GM12878 (cell line): ENCODE data around the gene RIF1. TPM values are rescaled to one million over a fixed set of nuclear protein-coding genes. Genes with fewer than 3 reads are reported as not detected.

Source experiments
- ATAC-seq: fragments of 200-7000 bp; cut with Tn5 transposase; 3 replicates; pipeline ENCODE4 v1.9.1; 2020; ENCODE audit warnings: mild to moderate bottlenecking, moderate library complexity
- BruUV-seq: library from RNA; stranded (reverse); fragments of 400-500 nt; replicated peaks from 2 replicates; lab custom pipeline; 2021; lab: Mats Ljungman, UMichigan
- CTCF ChIA-PET: fragments of 300-600 bp; sonication (Branson Sonifier 250); formaldehyde crosslinking; extraction: SDS; loops from one replicate; lab custom pipeline; 2021; ENCODE audit warnings: inconsistent platforms; lab: Yijun Ruan, JAX
- POLR2A ChIA-PET: fragments of 350-600 bp; formaldehyde crosslinking; extraction: SDS; loops from one replicate; lab custom pipeline; 2021; ENCODE audit warnings: inconsistent platforms; lab: Charles Lee
- RAD21 ChIA-PET: fragments of 300-600 bp; sonication (Branson Sonifier 250); formaldehyde crosslinking; loops from one replicate; lab custom pipeline; 2023; ENCODE audit warnings: antibody characterized with exemption; ENCODE audit not compliant: unreplicated experiment; lab: Charles Lee
- SMC1A ChIA-PET: fragments of 300-600 bp; sonication (Branson Sonifier 250); formaldehyde crosslinking; loops from one replicate; lab custom pipeline; 2023; ENCODE audit not compliant: unreplicated experiment, uncharacterized antibody; lab: Charles Lee
- DNase-seq: peaks from one replicate; pipeline ENCODE4 v3.0.0-alpha.2; 2011; ENCODE audit warnings: low read depth, low spot score
- FAIRE-seq: peaks from 3 replicates; lab custom pipeline; 2011; peaks lifted over from hg19 to GRCh38; lab: Jason Lieb, UNC
- H2AFZ ChIP-seq: 2 replicates; pipeline ENCODE4 v1.6.0; 2011; ENCODE audit warnings: low read depth, low read length, control low read depth; ENCODE audit not compliant: control insufficient read depth
- H3K27ac ChIP-seq: 2 replicates; pipeline ENCODE4 v1.5.1; 2011; ENCODE audit warnings: control low read depth; ENCODE audit not compliant: control insufficient read depth, insufficient read depth
- H3K27me3 ChIP-seq, 2 experiments: replicated peaks in 1 of 2; 2 replicates each; pipeline versions ENCODE4 v1.6.0 to v1.6.1; 2011; ENCODE audit warnings: low read length in 1 of 2; ENCODE audit not compliant: control insufficient read depth in 2 of 2, insufficient read depth in 2 of 2
- H3K36me3 ChIP-seq, 2 experiments: 2 replicates each; pipeline ENCODE4 v1.5.1; 2011; ENCODE audit warnings: low read length in 1 of 2; ENCODE audit not compliant: control insufficient read depth in 2 of 2, insufficient read depth in 2 of 2
- H3K4me1 ChIP-seq: 2 replicates; pipeline ENCODE4 v1.6.1; 2011; ENCODE audit warnings: mild to moderate bottlenecking, low read length, moderate library complexity, mixed read lengths; ENCODE audit not compliant: control insufficient read depth, insufficient read depth
- H3K4me2 ChIP-seq: 2 replicates; pipeline ENCODE4 v1.6.0; 2011; ENCODE audit warnings: control low read depth; ENCODE audit not compliant: control insufficient read depth, insufficient read depth
- H3K4me3 ChIP-seq: fragments of 200-600 bp; sonication (generic); 2 replicates; pipeline ENCODE4 v1.5.1; 2016
- H3K79me2 ChIP-seq: 2 replicates; pipeline ENCODE4 v1.6.0; 2011; ENCODE audit warnings: low read length; ENCODE audit not compliant: control insufficient read depth, insufficient read depth
- H3K9ac ChIP-seq: 2 replicates; pipeline ENCODE4 v1.8.0; 2011; ENCODE audit warnings: low read length, control low read depth, mixed read lengths; ENCODE audit not compliant: control insufficient read depth, insufficient read depth
- H3K9me3 ChIP-seq: replicated peaks from 3 replicates; pipeline ENCODE4 v1.5.1; 2011; ENCODE audit warnings: mild to moderate bottlenecking, low read length; ENCODE audit not compliant: control insufficient read depth, insufficient read depth
- H4K20me1 ChIP-seq: 2 replicates; pipeline ENCODE4 v1.6.0; 2011; ENCODE audit not compliant: control insufficient read depth, insufficient read depth
- ATF2 ChIP-seq: IDR thresholded peaks from 2 replicates; pipeline ENCODE4 v1.6.1; 2012; ENCODE audit warnings: low read length, inconsistent platforms
- BMI1 ChIP-seq: fragments of 450-650 bp; IDR thresholded peaks from 2 replicates; pipeline ENCODE4 v1.6.1; 2016; ENCODE audit warnings: mild to moderate bottlenecking, moderate library complexity, borderline replicate concordance
- CEBPZ ChIP-seq: fragments of 150-350 bp; IDR thresholded peaks from 2 replicates; pipeline ENCODE4 v1.6.1; 2016; ENCODE audit warnings: low read depth, low read length
- CREB1 ChIP-seq: IDR thresholded peaks from 2 replicates; pipeline ENCODE4 v1.6.1; 2012; ENCODE audit warnings: low read depth, mild to moderate bottlenecking, inconsistent platforms
- E2F4 ChIP-seq: IDR thresholded peaks from 2 replicates; pipeline ENCODE4 v1.6.1; 2012; ENCODE audit warnings: low read depth, low read length, improper control_type of control experiment
- E2F8 ChIP-seq: fragments of 450-650 bp; IDR thresholded peaks from 2 replicates; pipeline ENCODE4 v1.6.1; 2018; ENCODE audit warnings: mild to moderate bottlenecking, low read depth, moderate library complexity; ENCODE audit not compliant: partially characterized antibody
- EP300 ChIP-seq, 2 experiments: fragments of 150-350 bp in 1 of 2; IDR thresholded peaks; 2 replicates each; pipeline ENCODE4 v1.6.1; 2011 to 2012; ENCODE audit warnings: low read depth in 2 of 2, low read length in 2 of 2, borderline replicate concordance in 1 of 2, improper control_type of control experiment in 1 of 2, inconsistent platforms in 1 of 2; ENCODE audit not compliant: control insufficient read depth in 1 of 2
- JUNB ChIP-seq: IDR thresholded peaks from 2 replicates; pipeline ENCODE4 v1.6.1; 2016; ENCODE audit warnings: antibody characterized with exemption, mild to moderate bottlenecking
- LARP7 ChIP-seq: fragments of 450-650 bp; IDR thresholded peaks from 2 replicates; pipeline ENCODE4 v1.6.1; 2017; ENCODE audit warnings: mild to moderate bottlenecking
- NRF1 ChIP-seq: conservative IDR thresholded peaks from 2 replicates; pipeline ENCODE4 v1.6.1; 2011; ENCODE audit warnings: mild to moderate bottlenecking, low read depth, low read length, improper control_type of control experiment
- POU2F2 ChIP-seq: IDR thresholded peaks from 3 replicates; pipeline ENCODE4 v1.6.1; 2011; ENCODE audit warnings: low read depth, mild to moderate bottlenecking, low read length, borderline replicate concordance
- WGBS: methylation state at CpG from one replicate; pipeline ENCODE4 v1.1.6; 2016; ENCODE audit warnings: low lambda C conversion rate; ENCODE audit not compliant: insufficient replicate concordance, insufficient coverage; ENCODE audit errors: missing lambda C conversion rate; 5-methylcytosine and 5-hydroxymethylcytosine counted together
- in situ Hi-C: fragments of 300-500 bp; cut with MboI; formaldehyde crosslinking; loops from 9 replicates; pipeline ENCODE4 v1.14.3; 2018; ENCODE audit warnings: mixed read lengths
- intact Hi-C: fragments of 100-400 bp; cut with micrococcal nuclease; formaldehyde crosslinking; loops from one replicate; pipeline ENCODE4 v1.14.2; 2022; ENCODE audit not compliant: unreplicated experiment
- polyA plus RNA-seq, 11 experiments: library from polyadenylated mRNA; depleted of rRNA in 4 of 11; unstranded in 6 of 11; stranded (reverse) in 5 of 11; fragments of >200 nt; fragmentation: Nextera tagmentation in 4 of 11; fragmentation: Illumina TruSeq in 1 of 11; extraction: Ambion mirVana in 4 of 11; extraction: Trizol in 1 of 11; gene quantifications; 1 replicate in 1 of 11; 2 replicates in 10 of 11; pipeline versions ENCODE4 v1.2.1 to v1.2.3, GENCODE V29; 2011 to 2016; ENCODE audit warnings: inconsistent platforms in 2 of 11, missing spikeins in 2 of 11, low read depth in 1 of 11
- total RNA-seq, 4 experiments: library from RNA; depleted of rRNA in 3 of 4; stranded (reverse); fragments of >200 nt in 3 of 4; fragmentation: Illumina TruSeq in 1 of 4; extraction: Trizol in 1 of 4; gene quantifications; 2 replicates each; pipeline versions ENCODE4 v1.2.1 to v1.2.3, GENCODE V29; 2013 to 2021

Gene RIF1
- total and polyA plus RNA-seq, 10 of the 15 experiments (the other 5 are each of a cell fraction or from before 2014, with no cell fraction given) = 6.3 to 63.2 (median 34.4) TPM

GRCh38 chr2:151408788-151409600 lies 708 bp upstream of the RIF1 start:
- BruUV-seq = no TSS peak
- no peak for TF ChIP-seq E2F8
- TF ChIP-seq CREB1 = no peak
- TF ChIP-seq JUNB = no peak
- no peak for TF ChIP-seq E2F4
- no peak for TF ChIP-seq ATF2
- no peak for TF ChIP-seq CEBPZ
- no peak for TF ChIP-seq BMI1
- no peak for TF ChIP-seq POU2F2
- TF ChIP-seq EP300 (IDR thresholded peaks at IDR 0.05; ENCODE audit: borderline replicate concordance in 1 of 2, control insufficient read depth in 1 of 2, low read depth in 2 of 2, low read length in 2 of 2) = no peak
- no peak for TF ChIP-seq LARP7
- TF ChIP-seq NRF1 = no peak

More at GRCh38 chr2:151408788-151409600, 708 bp upstream of the RIF1 start:
- Histone ChIP-seq H3K9me3 (no peaks in the 10 kb centered on the region), H2AFZ (peak overlapping the region; percentile 96), H3K4me2 (peak overlapping the region; percentile 75), H3K9ac (peak overlapping the region; percentile 85; the same call in 1 of the 2 replicates), H3K4me1 (no peaks in the 10 kb centered on the region), H3K79me2 (peaks cover 38% of the 10 kb centered on the region), H3K4me3 (peak overlapping the region; percentile 97), H3K27me3 (no peaks in the 10 kb centered on the region; a peak in 1 of 4 replicates), H3K36me3 (peaks cover 0 to 8% of the 10 kb centered on the region in 2 experiments), H3K27ac (peak overlapping the region; percentile 91; the same call in 1 of the 2 replicates), H4K20me1 (no peaks in the 10 kb centered on the region)
- POLR2A ChIA-PET = no interaction called here
- CTCF ChIA-PET = interaction anchor here (0.6 to 1.8 kb wide), 3 partner anchors 28 to 808 kb away, joined by 3 to 6 read pairs (median 3); no protein-coding TSS in a partner anchor
- 92% methylated on average over 23 of the region's 25 CpGs for WGBS
- in situ Hi-C loops = loop anchor here (25.0 kb wide), 2 partner anchors 122 to 1822 kb away; partner anchors contain the start of genes MMADHC and NMI
- ATAC-seq (no peak), DNase-seq (no peak), FAIRE-seq (no peak)
- SMC1A ChIA-PET = no interaction called here
- RAD21 ChIA-PET = interaction anchor here (1.2 kb wide), 1 partner anchor 932 kb away, joined by 4 read pairs; no protein-coding TSS in a partner anchor
- intact Hi-C loops = no loop called here
